Karpas-422 (cell line): ENCODE data around the gene LRRC8A. TPM values are rescaled to one million over a fixed set of nuclear protein-coding genes. Genes with fewer than 3 reads are reported as not detected.

Experiments
- DNase-seq: peaks from one replicate; pipeline ENCODE4 v3.0.0-alpha.2; 2015
- H2AFZ ChIP-seq: fragments of 200-600 bp; sonication (generic); 2 replicates; pipeline ENCODE4 v1.6.1; 2014; ENCODE audit warnings: antibody characterized with exemption, low read length, mixed read lengths
- H3K27ac ChIP-seq: fragments of 200-600 bp; sonication (generic); 2 replicates; pipeline ENCODE4 v1.5.1; 2014; ENCODE audit warnings: mild to moderate bottlenecking, low read length, moderate library complexity
- H3K27me3 ChIP-seq: fragments of 200-600 bp; sonication (generic); 2 replicates; pipeline ENCODE4 v1.6.1; 2014; ENCODE audit warnings: low read length, mixed read lengths
- H3K36me3 ChIP-seq: fragments of 200-600 bp; sonication (generic); 2 replicates; pipeline ENCODE4 v1.6.1; 2014; ENCODE audit warnings: low read length, mixed read lengths; ENCODE audit not compliant: insufficient read depth
- H3K4me1 ChIP-seq: fragments of 200-600 bp; sonication (generic); 2 replicates; pipeline ENCODE4 v1.6.1; 2014; ENCODE audit warnings: mild to moderate bottlenecking, low read length, mixed read lengths
- H3K4me2 ChIP-seq: fragments of 200-600 bp; sonication (generic); 2 replicates; pipeline ENCODE4 v1.6.1; 2014; ENCODE audit warnings: low read length, low read depth, mild to moderate bottlenecking; ENCODE audit not compliant: poor library complexity, severe bottlenecking
- H3K4me3 ChIP-seq: fragments of 200-600 bp; sonication (generic); 2 replicates; pipeline ENCODE4 v1.5.1; 2014; ENCODE audit warnings: mild to moderate bottlenecking, antibody characterized with exemption, low read length, mixed read lengths
- H3K79me2 ChIP-seq: fragments of 200-600 bp; sonication (generic); 2 replicates; pipeline ENCODE4 v1.6.1; 2014; ENCODE audit warnings: mild to moderate bottlenecking, low read length, mixed read lengths
- H3K9ac ChIP-seq: fragments of 200-600 bp; sonication (generic); 2 replicates; pipeline ENCODE4 v1.6.0; 2014; ENCODE audit warnings: low read length
- H3K9me2 ChIP-seq: fragments of 200-600 bp; sonication (generic), shearing (Covaris generic); replicated peaks from 2 replicates; pipeline ENCODE4 v1.6.0; 2014; ENCODE audit warnings: mild to moderate bottlenecking, low read length, moderate library complexity; ENCODE audit not compliant: insufficient read depth
- H3K9me3 ChIP-seq: fragments of 300-700, 200-600 bp; sonication (generic); 2 replicates; pipeline ENCODE4 v1.6.1; 2014; ENCODE audit warnings: low read length, mixed read lengths
- H4K20me1 ChIP-seq: fragments of 200-600 bp; sonication (generic); 2 replicates; pipeline ENCODE4 v1.6.1; 2014; ENCODE audit warnings: mild to moderate bottlenecking, antibody characterized with exemption, low read length, low read depth; ENCODE audit not compliant: insufficient read depth
- total RNA-seq: library from RNA; depleted of rRNA; stranded (reverse); fragments of >200 nt; shearing (Covaris generic); gene quantifications from 2 replicates; pipeline ENCODE4 v1.2.3, GENCODE V29; 2014; ENCODE audit warnings: low replicate concordance; rRNA removed

LRRC8A gene
- total RNA-seq: 6.3 and 7.8 TPM in 2 replicates

GRCh38 chr9:128881884-128882676 is at the start of gene LRRC8A, which contains the start of gene KYAT1:
Gene LRRC8A, plus strand, starts transcription at chr9:128882133. Its CDS starts 25,032 bp downstream, at chr9:128907165.
Gene KYAT1, minus strand, starts transcription at chr9:128881950. Its CDS starts 36,545 bp downstream, at chr9:128845405.
- peaks cover 26% of the 10 kb centered on the region for H3K4me1 ChIP-seq
- peak within 1 kb of the TSS; percentile 99 for H3K4me3 ChIP-seq
- peak within 1 kb of the TSS; percentile 88 for H3K9ac ChIP-seq
- H3K27ac ChIP-seq: peak within 1 kb of the TSS; percentile 93
- no peaks in the 10 kb centered on the region; the same call in 1 of the 2 replicates for H3K36me3 ChIP-seq
- H4K20me1 ChIP-seq: no peaks in the 10 kb centered on the region; the same call in 1 of the 2 replicates
- no peaks in the 10 kb centered on the region for H3K27me3 ChIP-seq
- H3K9me3 ChIP-seq: no peaks in the 10 kb centered on the region
- peak within 1 kb of the TSS; percentile 90 for H3K4me2 ChIP-seq
- H2AFZ ChIP-seq: peak within 1 kb of the TSS; percentile 54; the same call in 1 of the 2 replicates
- H3K79me2 ChIP-seq: peaks cover 74% of the 10 kb centered on the region
- peak; percentile 99 for DNase-seq
- no peaks in the 10 kb centered on the region for H3K9me2 ChIP-seq

- H3K27me3 ChIP-seq: no peaks in the 10 kb centered on the region
- no peak overlapping the region for H3K27ac ChIP-seq
- no peak overlapping the region for H2AFZ ChIP-seq
- H3K4me2 ChIP-seq: no peak overlapping the region
- no peak overlapping the region for H3K4me3 ChIP-seq
- H3K9ac ChIP-seq: no peak overlapping the region
- DNase-seq: no peak
- H3K9me3 ChIP-seq: no peaks in the 10 kb centered on the region
- H3K36me3 ChIP-seq: no peaks in the 10 kb centered on the region
- peaks cover 8% of the 10 kb centered on the region for H3K4me1 ChIP-seq
- no peaks in the 10 kb centered on the region for H4K20me1 ChIP-seq
- no peaks in the 10 kb centered on the region for H3K9me2 ChIP-seq
- peaks cover 8% of the 10 kb centered on the region for H3K79me2 ChIP-seq
Measured at GRCh38 chr9:128833696-128834095, 48.2 kb upstream of the LRRC8A start.

DNA sequence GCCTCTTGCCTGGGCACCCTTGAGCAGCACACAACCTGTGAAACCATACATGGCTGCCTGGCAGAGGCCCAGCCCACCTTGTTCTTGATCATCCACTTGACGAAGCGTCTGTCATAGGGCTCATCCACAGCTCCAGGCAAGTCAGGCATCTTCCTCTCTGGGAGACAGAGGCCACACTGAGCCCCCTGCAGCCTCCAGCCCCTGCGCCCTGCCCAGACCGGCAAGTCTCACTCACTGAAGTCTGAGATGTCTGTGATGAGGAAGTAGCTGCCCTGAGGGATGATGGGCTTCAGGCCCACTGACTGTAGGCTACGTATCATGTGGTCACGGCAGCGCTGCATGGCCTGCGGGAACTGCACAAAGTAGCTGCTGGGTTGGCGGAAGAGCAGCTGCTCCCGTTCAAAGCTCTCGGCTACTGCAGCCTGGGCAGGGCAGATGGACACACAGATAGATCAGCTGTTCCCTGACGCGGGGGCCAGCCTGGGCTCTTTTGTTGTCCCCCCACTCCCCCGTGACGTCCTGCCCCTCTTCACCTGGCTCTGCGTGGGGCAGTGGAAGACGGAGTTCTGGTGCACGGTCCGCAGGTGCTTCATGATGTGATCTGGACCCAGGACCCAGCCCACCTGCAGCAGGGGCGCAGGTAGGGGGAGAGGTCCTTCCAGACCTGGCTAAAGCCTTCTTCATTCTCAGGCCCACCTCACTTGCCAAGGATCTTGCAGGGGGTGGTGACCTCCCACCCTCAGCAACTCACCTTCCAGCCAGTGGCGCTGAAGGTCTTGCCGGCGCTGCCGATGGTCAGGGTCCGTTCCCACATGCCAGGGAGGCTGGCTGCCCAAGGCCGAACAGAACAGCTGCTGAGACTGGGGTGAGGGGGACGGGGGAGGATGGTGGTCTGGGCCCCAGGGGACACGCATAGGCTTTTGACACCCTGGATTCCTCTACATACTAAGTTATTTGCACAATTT is 46.4 kb upstream of the LRRC8A start:
- Histone ChIP-seq H3K4me2 (no peak overlapping the region), H4K20me1 (no peaks in the 10 kb centered on the region)

DNA sequence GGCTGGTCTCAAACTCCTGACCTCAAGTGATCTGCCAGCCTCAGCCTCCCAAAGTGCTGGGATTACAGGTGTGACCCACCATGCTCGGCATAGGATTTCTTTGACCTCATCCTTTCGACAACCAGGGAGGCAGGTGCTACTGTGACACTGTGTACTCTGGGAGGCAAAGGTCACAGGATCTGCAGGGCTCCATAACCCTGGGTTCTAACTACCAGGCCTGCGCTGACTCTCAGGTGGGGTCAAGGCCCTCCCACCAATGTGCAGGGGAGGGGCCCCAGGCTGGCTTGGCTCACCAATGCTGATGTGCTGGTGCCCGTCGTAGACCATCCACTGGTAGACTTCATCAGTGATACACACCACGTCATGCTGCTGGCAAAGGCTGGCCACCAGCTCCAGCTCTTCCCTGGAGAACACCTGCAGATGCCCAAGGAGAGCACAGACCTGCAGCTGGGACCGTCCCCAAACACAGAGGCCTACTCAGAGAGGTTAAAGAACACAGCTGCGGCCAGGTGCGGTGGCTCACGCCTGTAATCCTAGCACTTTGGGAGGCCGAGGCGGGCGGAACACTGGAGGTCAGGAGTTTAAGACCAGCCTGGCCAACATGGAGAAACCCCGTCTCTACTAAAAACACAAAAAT is 45.3 kb upstream of the LRRC8A start:
- Histone ChIP-seq H3K27ac (no peak overlapping the region), H3K36me3 (no peaks in the 10 kb centered on the region), H3K79me2 (no peaks in the 10 kb centered on the region), H3K9ac (no peak overlapping the region), H3K27me3 (no peaks in the 10 kb centered on the region), H2AFZ (no peak overlapping the region), H3K4me1 (no peaks in the 10 kb centered on the region), H3K9me3 (no peaks in the 10 kb centered on the region), H3K4me2 (no peak overlapping the region), H3K9me2 (no peaks in the 10 kb centered on the region), H3K4me3 (no peak overlapping the region), H4K20me1 (no peaks in the 10 kb centered on the region)
- no peak for DNase-seq

More for the DNA sequence above, 46.4 kb upstream of the LRRC8A start:
- H3K79me2 ChIP-seq: no peaks in the 10 kb centered on the region
- H3K9me3 ChIP-seq: no peaks in the 10 kb centered on the region
- no peaks in the 10 kb centered on the region for H3K4me1 ChIP-seq
- no peak overlapping the region for H3K4me3 ChIP-seq
- H3K9ac ChIP-seq: no peak overlapping the region
- H3K36me3 ChIP-seq: no peaks in the 10 kb centered on the region
- H2AFZ ChIP-seq: no peak overlapping the region
- H3K27ac ChIP-seq: no peak overlapping the region
- no peak for DNase-seq
- no peaks in the 10 kb centered on the region for H3K27me3 ChIP-seq
- H3K9me2 ChIP-seq: no peaks in the 10 kb centered on the region

DNA sequence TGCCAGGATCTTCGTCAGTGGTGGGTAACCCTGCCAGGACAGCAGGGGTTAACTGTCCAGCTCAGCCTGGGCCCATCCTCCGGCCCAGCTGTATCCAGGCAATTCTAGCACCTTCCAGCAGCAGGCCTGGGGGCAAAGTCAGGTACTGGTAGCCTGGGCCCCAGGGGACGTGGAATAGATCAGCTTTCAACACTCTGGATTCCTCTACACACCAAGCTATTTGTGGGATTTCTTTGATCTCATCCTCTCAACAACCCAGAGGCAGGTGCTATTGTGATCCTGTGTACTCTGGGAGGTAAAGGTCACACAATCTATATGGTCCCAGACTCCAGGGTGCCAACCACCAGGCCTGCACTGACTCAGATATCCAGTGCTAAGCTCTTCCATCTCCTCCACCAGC is 43.6 kb upstream of the LRRC8A start:
- no peak overlapping the region for H2AFZ ChIP-seq
- H4K20me1 ChIP-seq: no peaks in the 10 kb centered on the region
- no peaks in the 10 kb centered on the region for H3K27me3 ChIP-seq
- no peaks in the 10 kb centered on the region for H3K9me3 ChIP-seq
- DNase-seq: no peak
- no peak overlapping the region for H3K4me2 ChIP-seq
- H3K9ac ChIP-seq: no peak overlapping the region
- no peaks in the 10 kb centered on the region for H3K79me2 ChIP-seq
- H3K36me3 ChIP-seq: no peaks in the 10 kb centered on the region
- no peaks in the 10 kb centered on the region for H3K9me2 ChIP-seq
- no peak overlapping the region for H3K4me3 ChIP-seq
- no peak overlapping the region for H3K27ac ChIP-seq
- no peaks in the 10 kb centered on the region for H3K4me1 ChIP-seq

DNA sequence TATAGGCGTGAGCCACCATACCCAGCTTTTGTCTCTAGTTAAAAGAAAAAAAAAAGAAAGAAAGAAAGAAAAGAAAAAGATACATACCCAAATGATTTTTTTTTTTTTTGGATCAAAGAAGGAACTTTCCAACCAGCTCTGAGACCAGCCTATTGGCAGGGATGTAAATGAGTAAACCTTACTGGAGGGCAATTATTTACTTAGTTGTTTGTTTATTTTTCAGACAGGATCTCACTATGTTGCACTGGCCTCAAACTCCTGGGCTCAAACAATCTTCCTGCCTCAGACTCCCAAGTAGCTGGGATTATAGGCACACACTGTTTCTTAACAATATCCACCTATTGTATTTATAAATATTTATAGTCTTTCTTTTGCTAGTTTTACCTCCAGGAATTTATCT is 41.4 kb upstream of the LRRC8A start:
- DNase-seq: no peak
- Histone ChIP-seq H3K9ac (no peak overlapping the region), H3K4me2 (no peak overlapping the region), H3K9me3 (no peaks in the 10 kb centered on the region), H3K36me3 (no peaks in the 10 kb centered on the region), H3K79me2 (0 out of 2 replicates have a peak, but pooled peaks cover 2% of the 10 kb centered on the region), H3K27me3 (no peaks in the 10 kb centered on the region), H3K4me1 (no peaks in the 10 kb centered on the region), H3K27ac (no peak overlapping the region), H2AFZ (no peak overlapping the region), H3K4me3 (no peak overlapping the region), H3K9me2 (no peaks in the 10 kb centered on the region), H4K20me1 (no peaks in the 10 kb centered on the region)

- peaks cover 7% of the 10 kb centered on the region for H3K79me2 ChIP-seq
- H3K9me3 ChIP-seq: no peaks in the 10 kb centered on the region
- H4K20me1 ChIP-seq: no peaks in the 10 kb centered on the region
- H3K27me3 ChIP-seq: no peaks in the 10 kb centered on the region
- no peak overlapping the region for H3K4me3 ChIP-seq
- H3K27ac ChIP-seq: no peak overlapping the region
- no peak overlapping the region for H3K4me2 ChIP-seq
- no peak for DNase-seq
- no peaks in the 10 kb centered on the region for H3K36me3 ChIP-seq
- no peaks in the 10 kb centered on the region for H3K4me1 ChIP-seq
- H3K9ac ChIP-seq: no peak overlapping the region
- H3K9me2 ChIP-seq: no peaks in the 10 kb centered on the region
- H2AFZ ChIP-seq: no peak overlapping the region
Measured at GRCh38 chr9:128841694-128842492, 40.0 kb upstream of the LRRC8A start.
